Measurements from ENCODE around the gene BCL2. TPM values are rescaled to one million over a fixed set of nuclear protein-coding genes. Genes with fewer than 3 reads are reported as not detected.

The BCL2 gene
- total RNA-seq, 1 donor from 2014 or later = 20.5 TPM

DNA sequence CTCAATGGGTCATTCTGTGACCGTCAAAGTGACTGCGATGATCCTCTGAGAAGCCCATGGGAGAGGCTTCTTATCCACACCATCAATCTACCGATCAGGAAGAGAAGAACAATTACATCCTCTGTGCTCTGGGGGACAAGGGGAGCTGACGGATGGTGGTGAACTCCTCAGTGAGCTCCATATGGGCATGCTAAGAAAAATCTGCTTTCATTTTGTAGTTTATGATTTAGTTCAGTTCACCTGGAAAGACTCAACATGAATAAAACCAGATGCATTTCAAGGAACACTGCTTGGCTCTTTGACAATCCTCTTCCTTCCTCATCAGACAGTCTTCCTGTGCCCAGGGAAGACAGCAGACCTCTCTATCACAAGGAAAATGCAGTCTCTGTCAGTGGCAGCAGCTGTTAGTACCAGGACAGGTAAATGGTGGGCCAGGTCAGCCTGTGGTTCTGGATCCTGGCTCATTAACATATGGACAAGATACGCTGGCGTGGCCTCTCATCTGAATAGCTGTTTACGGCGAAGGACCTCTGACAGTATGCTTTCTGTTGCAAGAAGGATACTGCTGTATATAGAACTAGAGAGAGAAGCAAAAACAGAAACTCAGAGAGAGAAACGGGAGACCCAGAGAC is 176.9 kb downstream of the BCL2 start:
- H3K9me3 ChIP-seq = no peaks in the 10 kb centered on the region
- DNase-seq (ENCODE audit: low spot score in 2 of 2) = no peak
- no peak overlapping the region for H3K4me3 ChIP-seq
- TF ChIP-seq, protein P1, sequence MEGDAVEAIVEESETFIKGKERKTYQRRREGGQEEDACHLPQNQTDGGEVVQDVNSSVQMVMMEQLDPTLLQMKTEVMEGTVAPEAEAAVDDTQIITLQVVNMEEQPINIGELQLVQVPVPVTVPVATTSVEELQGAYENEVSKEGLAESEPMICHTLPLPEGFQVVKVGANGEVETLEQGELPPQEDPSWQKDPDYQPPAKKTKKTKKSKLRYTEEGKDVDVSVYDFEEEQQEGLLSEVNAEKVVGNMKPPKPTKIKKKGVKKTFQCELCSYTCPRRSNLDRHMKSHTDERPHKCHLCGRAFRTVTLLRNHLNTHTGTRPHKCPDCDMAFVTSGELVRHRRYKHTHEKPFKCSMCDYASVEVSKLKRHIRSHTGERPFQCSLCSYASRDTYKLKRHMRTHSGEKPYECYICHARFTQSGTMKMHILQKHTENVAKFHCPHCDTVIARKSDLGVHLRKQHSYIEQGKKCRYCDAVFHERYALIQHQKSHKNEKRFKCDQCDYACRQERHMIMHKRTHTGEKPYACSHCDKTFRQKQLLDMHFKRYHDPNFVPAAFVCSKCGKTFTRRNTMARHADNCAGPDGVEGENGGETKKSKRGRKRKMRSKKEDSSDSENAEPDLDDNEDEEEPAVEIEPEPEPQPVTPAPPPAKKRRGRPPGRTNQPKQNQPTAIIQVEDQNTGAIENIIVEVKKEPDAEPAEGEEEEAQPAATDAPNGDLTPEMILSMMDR (IDR thresholded peaks at IDR 0.05) = no peak
- H3K36me3 ChIP-seq = no peaks in the 10 kb centered on the region
- intact Hi-C loops (cut with DNase I) = no loop called here
- H3K4me1 ChIP-seq = peaks cover 0 to 37% of the 10 kb centered on the region in 2 donors
- H3K27ac ChIP-seq = no peak overlapping the region
- H3K27me3 ChIP-seq = no peaks in the 10 kb centered on the region

DNA sequence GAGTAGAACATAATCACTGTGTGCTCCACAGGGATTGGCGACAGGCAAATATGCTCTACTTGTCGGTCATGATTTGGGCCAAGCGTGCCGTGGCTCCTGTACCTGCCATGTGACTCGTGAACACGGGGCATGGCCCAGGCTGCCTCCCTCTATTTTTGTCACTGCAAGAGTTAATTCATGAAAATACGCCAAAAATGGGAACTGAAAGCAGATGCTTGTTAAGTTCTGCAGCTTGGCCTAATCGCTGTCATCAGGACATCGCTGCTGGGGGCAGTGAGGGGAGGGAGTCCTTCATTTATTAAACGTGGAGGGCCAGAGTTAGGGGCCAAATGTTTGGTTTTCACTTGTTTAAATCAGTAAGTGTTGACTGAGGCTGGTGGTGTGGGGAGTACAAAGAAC is 177.8 kb downstream of the BCL2 start:
- H3K4me3 ChIP-seq = no peak overlapping the region
- H3K27me3 ChIP-seq = no peaks in the 10 kb centered on the region
- peaks cover 0 to 28% of the 10 kb centered on the region in 2 donors for H3K4me1 ChIP-seq
- intact Hi-C loops (cut with DNase I) = no loop called here
- TF ChIP-seq, protein P1 (IDR thresholded peaks at IDR 0.05) = no peak
- H3K9me3 ChIP-seq = no peaks in the 10 kb centered on the region
- no peak for DNase-seq (ENCODE audit: low spot score in 2 of 2)
- no peaks in the 10 kb centered on the region for H3K36me3 ChIP-seq
- H3K27ac ChIP-seq = no peak overlapping the region

DNA sequence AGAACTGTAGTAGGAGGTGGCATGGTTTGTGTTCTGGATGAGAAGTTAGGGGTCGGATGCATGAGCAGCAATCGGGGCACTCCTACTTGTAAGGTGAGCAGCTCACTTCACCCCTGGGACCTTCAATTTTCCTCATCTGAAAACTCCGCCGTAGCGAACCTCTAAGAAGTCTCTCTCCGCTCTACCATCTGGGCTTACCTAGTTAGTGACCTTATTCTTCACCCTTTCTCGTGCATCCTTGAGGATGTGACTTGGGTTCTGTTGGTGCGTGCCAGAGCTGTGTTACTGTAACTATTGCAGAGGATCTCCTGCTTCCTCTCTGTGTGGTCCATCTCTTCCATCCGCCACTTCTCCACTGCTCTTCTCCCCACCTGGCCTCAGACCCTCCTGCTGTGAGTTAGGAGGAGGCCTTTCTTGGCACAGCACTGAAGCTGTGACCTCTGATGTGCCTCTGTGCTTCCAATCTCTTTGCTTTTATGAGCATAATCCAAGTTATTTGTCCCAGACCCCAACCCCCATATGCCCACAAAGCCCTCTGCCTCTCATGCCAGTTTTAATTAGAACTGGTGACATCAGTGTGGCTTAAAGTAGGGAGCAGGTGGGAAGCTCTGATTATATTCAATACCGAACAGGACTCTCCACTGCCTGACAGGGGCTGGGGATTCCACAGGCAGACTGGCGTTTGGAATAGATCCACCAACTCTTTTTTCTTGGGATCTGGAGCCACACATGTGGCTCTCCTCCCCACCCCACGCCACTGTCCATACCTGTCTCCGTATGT is 178.4 kb downstream of the BCL2 start:
- Histone ChIP-seq H3K27me3 (no peaks in the 10 kb centered on the region), H3K4me1 (peaks cover 0 to 22% of the 10 kb centered on the region in 2 donors), H3K27ac (no peak overlapping the region), H3K4me3 (no peak overlapping the region), H3K36me3 (no peaks in the 10 kb centered on the region), H3K9me3 (no peaks in the 10 kb centered on the region)
- DNase-seq (ENCODE audit: low spot score in 2 of 2) = no peak
- intact Hi-C loops (cut with DNase I) = no loop called here
- TF ChIP-seq, protein P1 (IDR thresholded peaks at IDR 0.05) = no peak

DNA sequence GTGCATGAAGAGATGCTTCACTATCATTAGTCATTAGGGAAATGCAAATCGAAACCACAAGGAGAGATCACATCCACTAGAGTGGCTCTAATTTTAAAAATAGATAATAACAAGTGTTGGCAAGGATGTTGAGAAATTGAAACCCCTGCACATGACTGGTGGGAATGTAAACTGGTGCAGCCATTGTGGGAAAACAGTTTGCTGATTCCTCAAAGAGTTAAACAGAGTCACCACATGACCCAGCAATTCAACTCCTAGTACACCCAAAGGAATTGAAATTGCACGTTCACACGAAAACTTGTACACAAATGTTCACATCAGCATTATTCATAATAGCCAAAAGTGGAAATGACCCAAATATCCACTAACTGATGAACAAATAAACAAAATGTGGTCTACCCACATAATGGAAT is 179.5 kb downstream of the BCL2 start:
- Histone ChIP-seq H3K27me3 (no peaks in the 10 kb centered on the region), H3K9me3 (no peaks in the 10 kb centered on the region), H3K4me1 (peaks cover 0 to 11% of the 10 kb centered on the region in 2 donors), H3K36me3 (no peaks in the 10 kb centered on the region), H3K4me3 (no peak overlapping the region), H3K27ac (no peak overlapping the region)
- no peak for DNase-seq (ENCODE audit: low spot score in 2 of 2)
- intact Hi-C loops (cut with DNase I) = no loop called here
- TF ChIP-seq, protein P1 (IDR thresholded peaks at IDR 0.05) = no peak

DNA sequence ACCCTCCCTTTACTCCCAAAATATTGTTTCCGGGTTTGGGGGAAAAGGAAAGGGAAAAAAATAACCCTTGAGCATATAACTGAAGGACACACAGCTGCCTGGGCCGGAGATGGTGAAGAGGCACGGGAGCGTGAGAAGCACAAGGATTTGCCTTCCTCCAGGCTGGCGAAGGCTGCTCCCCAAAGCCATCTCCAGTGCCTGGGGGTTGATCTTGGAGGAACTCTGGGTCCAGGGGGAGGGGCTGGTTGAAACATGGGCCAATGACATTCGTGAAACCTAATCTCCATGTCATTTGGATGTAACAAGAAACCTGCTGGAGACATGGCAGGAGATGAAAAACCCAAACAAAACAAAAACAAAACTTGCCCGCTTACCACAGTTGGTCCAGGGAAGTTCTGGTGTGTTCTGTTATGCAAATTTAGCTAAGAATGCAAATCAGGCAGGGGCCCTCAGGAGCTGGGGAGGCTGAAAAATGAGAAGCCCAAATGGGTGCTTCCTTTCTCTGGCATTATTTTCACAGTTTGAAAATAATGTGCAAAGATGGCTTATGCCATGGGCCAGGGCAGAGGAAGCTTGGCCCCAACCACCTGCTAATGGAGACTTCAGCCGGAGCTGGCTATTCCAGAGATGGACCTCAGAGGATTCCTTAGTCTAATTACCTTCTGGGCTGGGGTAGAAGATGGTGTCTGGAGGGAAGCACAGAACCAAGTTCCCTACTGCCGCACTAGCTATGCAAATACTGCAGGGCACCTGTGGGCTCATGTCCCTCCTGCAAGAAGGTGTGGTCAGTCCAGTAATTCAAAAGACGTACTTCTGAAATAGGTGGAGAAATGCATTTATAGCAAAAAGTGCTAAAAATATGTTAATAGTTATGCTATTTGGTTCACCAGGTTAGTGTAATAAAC is 180.9 kb downstream of the BCL2 start:
- Histone ChIP-seq H3K4me1 (peaks cover 0 to 2% of the 10 kb centered on the region in 2 donors), H3K9me3 (no peaks in the 10 kb centered on the region), H3K36me3 (no peaks in the 10 kb centered on the region), H3K4me3 (peak overlapping the region in 1 of 2 donors; percentile 0), H3K27me3 (no peaks in the 10 kb centered on the region), H3K27ac (no peak overlapping the region)
- TF ChIP-seq, protein P1 (IDR thresholded peaks at IDR 0.05) = no peak
- DNase-seq (ENCODE audit: low spot score in 2 of 2) = no peak
- intact Hi-C loops (cut with DNase I) = no loop called here

Measured in ascending aorta (tissue), 2 donors.